NCI-H1092 treated with DMSO at 0.1 percent for 48 hours (cell line): ENCODE data around the gene KDM5A.
"Not testable (repeated sequence)": the region's sequence is repeated elsewhere in the genome, so short reads cannot be mapped to it uniquely, and the experiment has no call there.

Experiments used
- DNase-seq: peaks from one replicate; lab custom pipeline; 2025; lab: John Stamatoyannopoulos, UW

Gene KDM5A

DNA sequence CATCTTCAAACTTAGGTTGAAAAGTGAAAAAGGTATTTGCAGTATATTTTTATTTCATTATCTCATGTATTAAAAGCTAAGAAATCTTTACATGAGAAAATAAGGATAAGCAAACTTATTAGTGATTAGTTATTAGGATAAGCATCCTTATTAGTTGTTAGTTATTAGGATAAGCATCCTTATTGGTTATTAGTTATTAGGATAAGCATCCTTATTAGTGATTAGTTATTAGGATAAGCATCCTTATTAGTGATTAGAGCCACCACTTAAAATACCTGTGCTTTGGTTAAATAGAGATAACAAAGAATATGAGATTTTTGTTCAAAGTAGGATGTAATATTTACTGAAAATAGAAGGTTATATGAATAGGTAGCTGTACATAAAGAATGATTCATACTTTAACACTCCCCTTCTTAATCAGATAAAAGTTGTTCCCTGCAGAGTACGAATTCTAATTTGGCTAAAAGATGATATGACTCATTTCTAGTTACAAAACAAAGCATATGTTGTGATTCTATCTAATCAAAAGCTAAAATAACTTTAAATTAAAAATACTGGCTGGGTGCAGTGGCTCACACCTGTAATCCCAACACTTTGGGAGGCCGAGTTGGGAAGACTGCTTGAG, 56.4 kb downstream of the KDM5A start:
- no peak for DNase-seq

DNA sequence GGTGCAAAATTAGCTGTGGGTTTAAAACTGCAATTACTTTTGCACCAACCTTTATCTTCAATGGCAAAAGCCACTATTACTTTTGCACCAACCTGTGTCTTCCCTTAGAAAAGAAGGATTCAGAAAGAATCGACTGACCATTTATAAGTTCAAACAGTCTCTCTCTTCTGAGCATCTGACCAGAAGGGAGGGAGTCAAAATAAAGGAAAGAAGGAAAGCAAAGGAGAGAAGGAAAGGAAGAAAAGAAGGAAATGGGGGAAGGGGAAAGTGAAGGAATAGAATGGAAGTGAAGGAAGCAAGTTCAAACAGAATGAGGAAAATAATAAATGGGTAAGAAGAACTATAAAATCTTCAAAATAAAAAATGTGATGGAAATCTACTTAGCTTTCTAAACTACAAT, 57.8 kb downstream of the KDM5A start:
- no peak for DNase-seq

DNA sequence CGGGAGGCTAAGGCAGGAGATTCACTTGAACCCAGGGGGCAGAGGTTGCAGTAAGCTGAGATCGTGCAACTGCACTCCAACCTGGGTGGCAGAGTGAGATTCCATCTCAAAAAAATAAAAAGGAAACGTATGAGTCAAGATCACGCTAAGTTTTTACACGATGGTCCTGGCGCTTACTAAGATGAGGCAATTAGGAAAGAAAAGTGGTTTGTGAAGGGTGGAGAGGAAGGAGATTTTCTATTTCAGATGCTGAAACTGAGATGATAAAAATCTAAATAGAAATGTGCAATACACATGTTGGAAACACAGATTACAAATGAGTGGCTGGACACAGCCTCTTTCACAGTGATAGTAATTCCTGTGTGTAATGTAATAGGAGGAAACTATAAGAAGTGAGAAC, 63.2 kb downstream of the KDM5A start:
- no peak for DNase-seq

GRCh38 chr12:323507-323906, 65.6 kb downstream of the KDM5A start:
- DNase-seq = no peak

DNA sequence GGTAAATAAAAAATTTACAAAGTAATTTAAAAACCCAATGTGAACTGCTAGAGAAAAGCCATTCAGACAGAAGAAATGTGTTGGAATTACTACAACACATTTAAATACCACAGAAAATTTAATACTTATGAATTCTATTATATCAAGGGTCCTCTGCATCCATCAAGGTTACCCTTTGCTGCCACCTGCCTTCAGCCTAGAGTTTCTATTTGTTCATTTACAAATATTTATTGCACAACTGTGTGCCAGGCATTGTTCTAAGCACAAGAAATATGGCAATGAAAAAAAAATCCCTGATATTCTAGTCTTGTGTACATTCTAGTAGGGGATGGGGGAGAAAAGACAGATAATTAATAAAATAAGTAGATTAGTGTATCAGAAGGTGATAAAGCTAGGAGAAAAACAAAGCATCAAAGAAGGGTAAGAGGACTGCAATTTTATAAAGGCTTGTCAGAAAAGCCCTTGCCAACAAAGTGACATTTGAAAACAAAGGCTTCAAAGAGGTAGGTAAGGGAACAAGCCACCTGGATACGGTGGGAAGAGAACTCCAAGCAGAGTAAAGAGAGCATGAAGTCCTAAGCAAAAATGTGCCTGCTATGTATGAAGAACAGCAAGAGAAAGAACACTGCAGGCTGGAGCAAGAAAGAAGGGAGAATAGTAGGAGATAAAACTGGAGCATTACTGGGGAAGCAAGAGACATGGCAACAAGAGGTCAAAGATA, 67.4 kb downstream of the KDM5A start:
- DNase-seq = peak; percentile 52

DNA sequence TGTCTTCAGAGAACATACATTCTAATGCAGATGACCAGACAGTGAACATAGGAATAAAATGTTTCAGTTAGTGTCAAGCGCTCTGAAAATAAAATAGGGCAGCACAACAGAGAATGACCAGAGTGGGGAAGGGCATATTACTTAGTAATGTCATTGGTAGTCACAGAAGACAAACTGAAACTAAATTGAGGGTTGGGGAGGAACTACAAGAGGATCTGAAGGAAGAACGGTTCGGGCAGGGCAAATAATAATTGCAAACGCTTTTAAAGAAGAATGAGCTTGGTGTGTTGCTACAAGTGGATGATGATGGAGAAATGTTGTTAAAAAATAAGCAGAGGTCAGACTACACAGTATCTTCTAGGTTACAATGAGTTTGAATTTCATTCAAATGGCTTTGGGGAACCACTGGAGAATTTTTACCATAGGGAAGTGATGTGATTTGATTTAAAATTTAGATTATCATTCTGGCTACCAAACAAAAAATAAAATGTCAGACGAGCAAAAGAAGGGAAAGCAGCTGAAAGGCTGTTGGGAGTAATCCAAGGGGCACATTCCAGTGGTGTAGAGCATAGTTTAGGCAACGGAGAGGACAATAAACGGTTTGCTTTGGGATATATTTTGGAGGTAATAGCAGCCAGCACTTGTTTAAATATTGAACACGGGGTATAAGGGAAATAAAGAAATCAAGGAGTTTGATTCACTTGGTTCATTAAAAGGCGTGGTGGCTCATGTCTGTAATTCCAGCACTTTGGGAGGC, 70.2 kb downstream of the KDM5A start:
- DNase-seq = no peak

GRCh38 chr12:308511-308910, 80.6 kb downstream of the KDM5A start:
- no peak for DNase-seq

GRCh38 chr12:307406-307805, 81.7 kb downstream of the KDM5A start:
- no peak for DNase-seq

- no peak for DNase-seq
Measured at GRCh38 chr12:304805-305204, 84.3 kb downstream of the KDM5A start.

DNA sequence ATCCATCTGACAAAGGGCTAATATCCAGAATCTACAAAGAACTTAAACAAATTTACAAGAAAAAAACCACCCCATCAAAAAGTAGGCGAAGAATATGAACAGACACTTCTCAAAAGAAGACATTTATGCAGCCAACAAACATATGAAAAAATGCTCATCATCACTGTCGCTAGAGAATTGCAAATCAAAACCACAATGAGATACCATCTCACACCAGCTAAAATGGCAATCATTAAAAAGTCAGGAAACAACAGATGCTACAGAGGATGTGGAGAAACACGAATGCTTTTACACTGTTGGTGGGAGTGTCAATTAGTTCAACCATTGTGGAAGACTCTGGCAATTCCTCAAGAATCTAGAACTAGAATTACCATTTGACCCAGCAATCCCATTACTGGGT, 86.4 kb downstream of the KDM5A start:
- not testable (repeated sequence) for DNase-seq

DNA sequence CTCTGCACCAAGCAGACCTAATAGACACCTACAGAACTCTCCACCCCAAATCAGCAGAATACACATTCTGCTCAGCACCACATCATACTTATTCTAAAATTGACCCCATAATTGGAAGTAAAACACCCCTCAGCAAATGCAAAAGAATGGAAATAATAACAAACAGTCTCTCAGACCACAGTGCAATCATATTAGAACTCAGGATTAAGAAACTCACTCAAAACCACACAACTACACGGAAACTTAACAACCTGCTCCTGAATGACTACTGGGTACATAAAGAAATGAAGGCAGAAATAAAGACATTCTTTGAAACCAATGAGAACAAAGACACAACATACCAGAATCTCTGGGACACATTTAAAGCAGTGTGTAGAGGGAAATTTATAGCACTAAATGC, 89.0 kb downstream of the KDM5A start:
- DNase-seq = not testable (repeated sequence)

DNA sequence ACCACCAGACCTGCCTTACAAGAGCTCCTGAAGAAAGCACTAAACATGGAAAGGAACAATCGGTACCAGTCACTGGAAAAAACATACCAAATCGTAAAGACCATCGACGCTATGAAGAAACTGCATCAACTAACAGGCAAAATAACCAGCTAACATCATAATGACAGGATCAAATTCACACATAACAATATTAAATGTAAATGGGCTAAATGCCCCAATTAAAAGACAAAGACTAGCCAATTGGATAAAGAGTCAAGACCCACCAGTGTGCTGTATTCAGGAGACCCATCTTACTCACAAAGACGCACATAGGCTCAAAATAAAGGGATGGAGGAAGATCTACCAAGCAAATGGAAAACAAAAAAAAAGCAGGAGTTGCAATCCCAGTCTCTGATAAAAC, 89.6 kb downstream of the KDM5A start:
- DNase-seq = not testable (repeated sequence)

DNA sequence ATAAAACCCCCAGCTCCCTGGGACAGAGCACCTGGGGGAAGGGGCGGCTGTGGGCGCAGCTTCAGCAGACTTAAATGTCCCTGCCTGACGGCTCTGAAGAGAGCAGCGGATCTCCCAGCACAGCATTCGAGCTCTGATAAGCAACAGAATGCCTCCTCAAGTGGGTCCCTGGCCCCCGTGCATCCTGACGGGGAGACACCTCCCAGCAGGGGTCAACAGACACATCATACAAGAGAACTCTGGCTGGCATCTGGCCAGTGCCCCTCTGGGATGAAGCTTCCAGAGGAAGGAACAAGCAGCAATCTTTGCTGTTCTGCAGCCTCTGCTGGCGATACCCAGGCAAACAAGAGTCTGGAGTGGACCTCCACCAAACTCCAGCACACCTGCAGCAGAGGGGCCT, 91.1 kb downstream of the KDM5A start:
- DNase-seq = not testable (repeated sequence)

DNA sequence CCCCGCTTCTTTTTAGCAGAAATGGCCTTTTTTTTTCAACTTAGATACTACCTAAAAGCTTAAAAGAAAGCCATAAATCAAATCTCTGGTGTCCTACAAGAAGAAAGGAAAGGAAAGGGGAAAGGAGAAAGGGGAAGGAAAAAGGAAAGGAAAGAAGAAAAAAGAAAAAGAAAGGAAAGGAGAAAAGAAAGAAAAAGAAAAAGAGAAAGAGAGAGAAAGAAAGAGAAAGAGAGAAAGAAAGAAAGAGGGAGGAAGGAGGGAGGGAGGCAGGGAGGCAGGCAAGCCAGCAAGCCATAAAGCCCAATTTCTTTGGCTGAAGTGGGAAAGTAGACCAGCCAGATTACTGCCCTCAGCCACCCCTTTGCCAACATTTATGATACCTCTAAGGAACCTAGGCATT, 94.0 kb downstream of the KDM5A start:
- no peak for DNase-seq

DNA sequence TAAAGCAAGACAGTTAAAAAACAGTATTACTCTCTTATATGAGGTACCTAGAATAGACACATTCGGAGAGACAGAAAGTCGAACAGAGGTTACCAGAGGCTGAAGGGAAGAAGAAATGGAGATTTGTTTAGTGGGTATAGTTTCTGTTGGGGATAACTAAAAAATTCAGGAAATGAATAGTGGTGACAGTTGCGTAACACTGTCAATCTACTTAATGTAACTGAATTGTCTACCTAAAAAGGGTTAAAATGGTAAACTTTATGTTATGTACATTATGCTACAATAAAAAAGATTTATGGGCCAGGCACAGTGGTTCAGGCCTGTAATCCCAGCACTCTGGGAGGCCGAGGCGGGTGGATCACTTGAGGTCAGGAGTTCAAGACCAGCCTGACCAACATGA, 95.9 kb downstream of the KDM5A start:
- no peak for DNase-seq

- DNase-seq = no peak
Measured at GRCh38 chr12:292186-292585, 96.9 kb downstream of the KDM5A start.

DNA sequence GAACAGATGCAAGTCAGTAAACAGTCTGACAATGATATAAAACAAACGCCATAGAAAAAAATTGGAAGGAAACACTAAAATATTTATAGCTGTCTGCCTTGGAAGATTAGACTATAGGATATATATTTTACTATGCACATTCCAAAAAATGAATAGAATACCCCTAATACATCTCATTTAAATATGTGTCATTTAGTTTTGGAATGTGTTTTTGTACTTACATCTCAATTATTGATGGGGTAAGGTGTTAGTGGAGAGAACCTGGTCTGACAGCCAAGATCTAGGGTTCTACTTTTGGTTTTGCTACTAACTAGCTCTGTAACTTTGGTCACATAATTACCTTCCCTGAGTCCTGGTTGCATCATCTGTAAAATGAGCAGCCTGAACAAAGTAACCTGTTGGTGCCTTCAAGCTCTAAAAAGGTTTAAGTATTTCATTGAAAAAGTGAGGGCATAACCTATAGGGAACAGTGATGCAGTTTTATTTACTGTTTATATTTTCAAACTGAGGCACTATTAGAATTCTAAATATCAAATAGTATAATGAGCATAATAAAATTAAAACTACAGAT, 97.9 kb downstream of the KDM5A start:
- no peak for DNase-seq

DNA sequence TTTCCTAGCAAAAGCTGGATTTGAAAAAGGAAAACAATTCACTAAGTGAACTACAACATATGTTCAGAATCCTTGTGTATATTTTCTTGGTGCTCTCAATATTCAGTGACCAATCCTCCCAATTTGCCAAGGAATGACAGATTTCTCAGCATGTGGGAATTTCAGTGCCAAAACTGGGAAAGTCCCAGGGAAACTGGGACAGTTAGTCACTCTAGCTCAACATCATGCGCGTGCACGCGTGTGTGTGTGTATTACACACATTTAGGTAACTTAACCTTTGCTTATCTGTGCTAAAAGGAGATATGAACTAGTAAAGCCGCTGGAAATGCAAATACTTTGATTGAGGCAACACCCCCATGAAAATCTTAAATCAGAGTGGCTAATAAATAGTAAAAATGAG, 100.4 kb downstream of the KDM5A start:
- DNase-seq = no peak

DNA sequence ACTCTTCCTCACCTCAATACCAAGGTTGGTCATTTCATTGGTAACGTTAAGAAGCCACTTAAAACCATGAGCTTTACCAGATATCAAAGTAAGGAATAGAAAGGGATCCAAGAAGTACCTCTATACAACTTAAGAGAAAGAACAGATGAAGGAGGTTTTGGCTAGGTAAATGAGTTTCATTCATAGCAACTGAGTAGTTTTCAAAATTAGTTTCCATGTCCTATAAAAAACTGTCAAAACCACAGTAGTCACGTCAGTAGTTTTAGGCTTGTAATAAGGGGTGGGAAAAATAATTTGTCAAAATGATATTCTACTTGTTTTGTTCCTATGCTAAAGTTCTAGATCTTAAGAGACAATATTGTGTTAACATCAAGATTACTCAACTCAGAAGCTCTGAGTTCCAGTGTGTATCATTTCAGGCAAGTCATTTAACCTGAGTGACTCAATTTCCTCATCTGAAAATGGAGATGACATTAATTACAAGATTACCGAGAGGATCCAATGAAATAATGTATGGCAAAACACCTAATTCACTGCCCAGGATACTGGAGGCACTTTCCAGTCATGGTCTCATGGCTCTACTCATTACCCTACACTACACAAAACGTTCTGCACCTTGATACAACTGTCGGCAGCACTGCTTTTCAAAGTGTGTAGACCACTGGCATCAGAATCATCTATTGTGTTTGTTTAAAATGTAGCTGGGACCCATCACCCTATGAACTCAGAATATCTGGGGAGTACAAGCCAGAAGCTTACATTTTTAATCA, 102.4 kb downstream of the KDM5A start:
- no peak for DNase-seq

GRCh38 chr12:278046-278445, 111.1 kb downstream of the KDM5A start:
- no peak for DNase-seq

DNA sequence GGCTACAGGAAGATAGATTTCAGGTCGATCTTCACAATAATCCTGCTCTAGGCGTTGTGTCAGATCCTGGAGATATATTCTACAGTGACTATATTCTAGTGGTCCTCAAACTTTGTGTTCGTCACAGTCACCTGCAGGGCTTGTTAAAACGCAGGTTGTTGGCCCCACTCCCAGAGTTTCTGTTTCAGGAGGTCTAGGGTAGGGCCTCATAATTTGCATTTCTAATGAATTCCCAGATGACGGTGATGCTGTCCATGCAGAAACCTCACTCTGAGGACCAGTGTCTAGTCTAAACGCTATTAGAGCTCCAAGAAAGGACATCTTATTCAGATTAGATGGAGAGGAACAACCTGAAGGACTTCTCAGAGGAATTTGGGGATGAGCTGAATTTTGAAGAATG, 113.3 kb downstream of the KDM5A start:
- no peak for DNase-seq

- no peak for DNase-seq
Measured at GRCh38 chr12:273382-273781, 115.7 kb downstream of the KDM5A start.
